ENCODE measurements around the gene ZDHHC20. TPM values are rescaled to one million over a fixed set of nuclear protein-coding genes. Genes with fewer than 3 reads are reported as not detected.
"Not testable (repeated sequence)": the region's sequence is repeated elsewhere in the genome, so short reads cannot be mapped to it uniquely, and the experiment has no call there.

ZDHHC20 gene
- total RNA-seq, 4 donors from 2014 or later, result 65.5 to 128 (median 84.4) TPM

DNA sequence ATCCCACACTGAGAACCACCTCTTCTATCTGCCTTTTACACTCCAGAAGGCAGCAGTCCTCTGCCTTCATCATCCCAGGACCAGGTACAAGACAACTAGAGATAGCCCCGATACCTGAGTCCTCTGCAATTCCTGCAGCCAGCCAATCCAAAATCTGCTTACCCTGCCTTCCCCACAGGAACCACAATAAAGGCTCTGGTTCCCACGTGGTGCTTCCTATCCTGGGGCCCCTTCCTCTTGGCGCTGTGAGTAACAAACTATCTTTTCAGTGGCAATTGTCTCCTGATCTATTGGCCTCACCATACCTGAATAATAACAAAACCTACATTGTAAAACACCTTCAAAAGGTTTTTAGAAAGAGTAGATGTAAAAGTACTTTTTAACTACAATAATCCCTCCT is 63.1 kb downstream of the ZDHHC20 start:
- no peak for DNase-seq (ENCODE audit: low spot score in 2 of 2)
- no peak for TF ChIP-seq POLR2A (IDR thresholded peaks at IDR 0.05)
- TF ChIP-seq, protein P1, sequence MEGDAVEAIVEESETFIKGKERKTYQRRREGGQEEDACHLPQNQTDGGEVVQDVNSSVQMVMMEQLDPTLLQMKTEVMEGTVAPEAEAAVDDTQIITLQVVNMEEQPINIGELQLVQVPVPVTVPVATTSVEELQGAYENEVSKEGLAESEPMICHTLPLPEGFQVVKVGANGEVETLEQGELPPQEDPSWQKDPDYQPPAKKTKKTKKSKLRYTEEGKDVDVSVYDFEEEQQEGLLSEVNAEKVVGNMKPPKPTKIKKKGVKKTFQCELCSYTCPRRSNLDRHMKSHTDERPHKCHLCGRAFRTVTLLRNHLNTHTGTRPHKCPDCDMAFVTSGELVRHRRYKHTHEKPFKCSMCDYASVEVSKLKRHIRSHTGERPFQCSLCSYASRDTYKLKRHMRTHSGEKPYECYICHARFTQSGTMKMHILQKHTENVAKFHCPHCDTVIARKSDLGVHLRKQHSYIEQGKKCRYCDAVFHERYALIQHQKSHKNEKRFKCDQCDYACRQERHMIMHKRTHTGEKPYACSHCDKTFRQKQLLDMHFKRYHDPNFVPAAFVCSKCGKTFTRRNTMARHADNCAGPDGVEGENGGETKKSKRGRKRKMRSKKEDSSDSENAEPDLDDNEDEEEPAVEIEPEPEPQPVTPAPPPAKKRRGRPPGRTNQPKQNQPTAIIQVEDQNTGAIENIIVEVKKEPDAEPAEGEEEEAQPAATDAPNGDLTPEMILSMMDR (IDR thresholded peaks at IDR 0.05), result no peak
- H3K4me3 ChIP-seq (ENCODE audit: low read depth, poor library complexity, severe bottlenecking), result no peak overlapping the region
- intact Hi-C loops (cut with DNase I; ENCODE audit: low total_unique reads), result no loop called here
- WGBS, 2 donors, result 71 to 75% methylated on average over 3 of the region's 3 CpGs

DNA sequence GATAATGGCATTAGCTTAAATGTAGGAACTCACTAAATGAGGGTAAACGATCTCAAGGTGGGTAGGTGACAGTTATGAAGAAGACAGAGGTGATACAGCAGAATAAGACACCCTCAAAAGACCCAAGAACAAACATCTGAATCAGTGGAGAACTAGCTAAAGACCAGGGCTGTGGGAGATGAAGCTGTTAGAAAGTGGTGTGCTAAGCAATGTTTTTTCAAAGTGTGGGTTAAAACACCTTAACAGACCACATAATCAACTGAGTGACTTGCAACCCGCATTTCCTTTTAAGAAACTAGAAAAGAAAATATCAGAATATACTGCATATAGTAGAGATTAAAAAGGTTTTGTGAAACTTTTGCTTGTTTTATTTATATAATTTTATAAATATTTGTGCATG is 70.0 kb downstream of the ZDHHC20 start:
- no peak for DNase-seq (ENCODE audit: low spot score in 2 of 2)
- TF ChIP-seq, protein P1 (IDR thresholded peaks at IDR 0.05), result no peak
- no peak for TF ChIP-seq POLR2A (IDR thresholded peaks at IDR 0.05)
- H3K4me3 ChIP-seq (ENCODE audit: low read depth, poor library complexity, severe bottlenecking), result no peak overlapping the region
- intact Hi-C loops (cut with DNase I; ENCODE audit: low total_unique reads), result no loop called here
- WGBS, 2 donors, result 90 to 94% methylated on average over 2 of the region's 2 CpGs

DNA sequence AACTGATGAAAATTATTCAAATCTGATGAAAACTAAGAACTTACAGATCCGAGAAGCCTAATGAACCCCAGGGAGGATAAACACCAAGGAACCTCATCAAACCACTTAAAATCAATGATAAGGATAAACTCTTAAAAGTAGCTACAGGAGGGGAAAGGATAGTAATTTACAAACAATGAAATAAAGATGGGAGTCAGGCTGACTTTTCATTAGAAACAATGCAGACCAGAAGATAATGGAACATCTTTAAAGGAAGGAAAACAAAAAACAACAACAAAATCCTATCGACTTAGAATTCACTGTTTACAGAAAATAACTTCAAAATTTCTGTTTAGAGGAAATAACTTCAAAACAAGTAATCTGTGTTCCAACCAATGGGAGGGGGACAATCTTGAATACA is 73.4 kb downstream of the ZDHHC20 start:
- intact Hi-C loops (cut with DNase I; ENCODE audit: low total_unique reads), result no loop called here
- TF ChIP-seq, protein P1 (IDR thresholded peaks at IDR 0.05), result no peak
- no peak for TF ChIP-seq POLR2A (IDR thresholded peaks at IDR 0.05)
- WGBS, 2 donors, result 92 to 99% methylated on average over 2 of the region's 2 CpGs

DNA sequence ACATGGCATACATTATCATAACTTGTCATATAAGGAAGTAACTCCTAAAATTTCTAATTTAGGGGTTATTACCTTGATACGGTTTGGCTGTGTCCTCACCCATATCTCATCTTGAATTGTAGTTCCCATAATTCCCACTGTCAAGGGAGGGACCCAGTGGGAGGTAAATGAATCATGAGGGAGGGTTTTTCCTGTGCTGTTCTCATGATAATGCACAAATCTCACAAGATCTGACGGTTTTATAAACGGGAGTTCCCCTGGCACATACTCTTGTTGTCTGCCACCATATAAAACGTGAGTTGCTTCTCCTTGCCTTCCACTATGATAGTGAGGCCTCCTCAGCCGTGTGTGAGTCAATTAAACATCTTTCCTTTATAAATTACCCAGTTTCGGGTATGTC is 76.0 kb downstream of the ZDHHC20 start:
- intact Hi-C loops (cut with DNase I; ENCODE audit: low total_unique reads), result no loop called here
- no peak overlapping the region for H3K4me3 ChIP-seq (ENCODE audit: low read depth, poor library complexity, severe bottlenecking)
- TF ChIP-seq, protein P1 (IDR thresholded peaks at IDR 0.05), result no peak
- TF ChIP-seq POLR2A (IDR thresholded peaks at IDR 0.05), result no peak
- DNase-seq (ENCODE audit: low spot score in 2 of 2), result no peak
- 78 to 84% methylated on average over 6 of the region's 6 CpGs for WGBS, 2 donors

More for the DNA sequence above, 73.4 kb downstream of the ZDHHC20 start:
- no peak overlapping the region for H3K4me3 ChIP-seq (ENCODE audit: low read depth, poor library complexity, severe bottlenecking)
- DNase-seq (ENCODE audit: low spot score in 2 of 2), result no peak

DNA sequence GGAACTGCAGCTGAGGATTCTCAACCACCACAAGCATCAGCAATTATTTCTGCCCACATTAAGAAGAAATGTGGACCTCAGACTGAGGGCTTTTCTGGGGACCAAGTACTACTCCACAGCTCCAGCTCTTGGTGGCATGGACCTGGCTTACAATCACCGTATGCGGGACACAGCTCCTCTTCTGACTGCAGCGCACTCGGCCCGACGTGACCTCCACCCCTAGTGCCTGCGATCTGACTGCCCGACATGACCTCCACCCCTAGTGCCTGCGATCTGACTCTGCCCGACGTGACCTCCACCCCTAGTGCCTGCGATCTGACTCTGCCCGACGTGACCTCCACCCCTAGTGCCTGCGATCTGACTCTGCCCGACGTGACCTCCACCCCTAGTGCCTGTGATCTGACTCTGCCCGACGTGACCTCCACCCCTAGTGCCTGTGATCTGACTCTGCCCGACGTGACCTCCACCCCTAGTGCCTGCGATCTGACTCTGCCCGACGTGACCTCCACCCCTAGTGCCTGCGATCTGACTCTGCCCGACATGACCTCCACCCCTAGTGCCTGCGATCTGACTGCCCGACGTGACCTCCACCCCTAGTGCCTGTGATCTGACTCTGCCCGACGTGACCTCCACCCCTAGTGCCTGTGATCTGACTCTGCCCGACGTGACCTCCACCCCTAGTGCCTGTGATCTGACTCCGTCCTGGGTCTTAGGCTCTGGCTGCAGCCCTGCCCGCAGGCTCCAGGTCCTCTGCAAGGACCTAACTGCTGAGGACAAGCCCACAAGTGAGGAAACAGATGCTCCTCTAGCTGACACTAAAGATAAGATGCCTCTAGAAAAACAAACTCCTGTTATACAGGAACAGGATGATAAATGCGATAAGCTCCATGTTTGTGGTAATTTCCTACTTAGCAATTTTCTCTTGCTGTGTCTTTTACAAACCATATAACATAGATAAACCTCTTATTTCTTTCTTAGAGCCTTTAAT is 81.8 kb downstream of the ZDHHC20 start:
- intact Hi-C loops (cut with DNase I; ENCODE audit: low total_unique reads); DNase-seq (ENCODE audit: low spot score in 2 of 2): not testable (repeated sequence)
- WGBS, 2 donors, result 90 to 92% methylated on average over 33 to 36 of the region's 36 CpGs

DNA sequence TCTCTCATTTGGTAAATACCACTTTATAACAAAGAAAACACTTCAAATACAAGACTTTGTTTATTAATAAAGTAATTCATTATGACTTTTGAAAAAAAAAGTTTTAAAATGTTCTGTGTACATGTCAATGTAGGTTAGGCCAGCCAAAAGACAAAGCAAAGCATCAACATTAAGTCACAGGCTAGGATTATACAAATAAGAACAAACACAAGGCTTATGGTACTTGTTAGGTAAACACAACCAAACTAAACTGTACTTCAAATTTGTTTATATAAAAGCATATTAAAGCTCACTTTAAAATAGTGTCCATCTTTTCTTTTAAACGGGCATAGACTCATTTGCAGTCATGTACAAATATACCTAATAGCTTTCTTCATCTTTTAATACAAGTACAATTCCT is 86.6 kb downstream of the ZDHHC20 start:
- intact Hi-C loops (cut with DNase I; ENCODE audit: low total_unique reads), result no loop called here
- TF ChIP-seq, protein P1 (IDR thresholded peaks at IDR 0.05), result no peak
- TF ChIP-seq POLR2A (IDR thresholded peaks at IDR 0.05), result no peak
- no peak overlapping the region for H3K4me3 ChIP-seq (ENCODE audit: low read depth, poor library complexity, severe bottlenecking)
- 78 to 87% methylated on average over 1 of the region's 1 CpG for WGBS, 2 donors
- DNase-seq (ENCODE audit: low spot score in 2 of 2), result no peak

More for the DNA sequence above, 81.8 kb downstream of the ZDHHC20 start:
- H3K4me3 ChIP-seq (ENCODE audit: low read depth, poor library complexity, severe bottlenecking), result not testable (repeated sequence)

All from lower leg skin (tissue), 4 donors.